HG03064 (cell line): ENCODE data around the gene SOX1.

ENCODE experiments used
- ATAC-seq: cut with Tn5 transposase; IDR thresholded peaks from one replicate; pipeline ENCODE4 v1.9.1; 2021; ENCODE audit warnings: low read depth; ENCODE audit not compliant: unreplicated experiment

SOX1 gene

DNA sequence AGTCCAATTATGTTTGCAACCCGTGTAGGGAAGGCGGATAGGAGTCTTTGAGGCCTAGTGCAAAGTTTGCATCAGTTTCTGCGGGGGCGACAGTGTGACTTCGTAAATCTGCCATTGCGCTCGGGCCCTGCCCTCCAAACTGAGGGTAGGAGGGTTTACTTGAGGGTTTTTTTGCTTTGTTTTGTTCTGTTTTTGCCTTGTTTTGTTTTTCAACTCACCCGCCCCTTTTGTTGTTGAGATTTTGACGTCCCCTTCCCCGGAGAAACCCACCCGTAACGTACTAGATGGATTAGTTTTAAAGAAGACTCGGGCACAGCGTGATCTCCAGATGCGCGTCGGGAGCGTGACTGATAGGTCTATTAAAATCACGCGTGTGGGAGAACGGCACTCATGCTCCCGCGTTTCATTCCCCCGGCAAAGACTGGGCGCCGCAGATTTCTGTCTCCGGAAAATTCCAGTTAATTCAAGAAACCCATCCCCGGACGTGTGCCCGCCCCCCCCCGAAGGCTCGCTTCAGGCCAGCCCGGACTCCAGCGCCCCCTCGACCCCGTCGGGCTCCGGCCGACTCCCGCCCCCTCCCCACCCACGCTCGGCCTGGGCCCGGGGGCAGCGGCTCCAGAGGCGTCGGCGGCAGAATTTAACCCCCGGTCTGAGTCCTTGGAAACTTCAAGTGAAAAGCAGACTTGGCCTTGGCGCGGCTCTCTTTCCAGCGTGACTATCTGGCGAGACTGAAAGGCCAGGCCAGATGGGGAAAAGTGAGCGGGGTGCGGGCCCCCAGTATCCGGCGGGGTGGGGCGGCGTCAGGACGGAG lies 5.0 kb downstream of the SOX1 start:
- ATAC-seq = no peak

DNA sequence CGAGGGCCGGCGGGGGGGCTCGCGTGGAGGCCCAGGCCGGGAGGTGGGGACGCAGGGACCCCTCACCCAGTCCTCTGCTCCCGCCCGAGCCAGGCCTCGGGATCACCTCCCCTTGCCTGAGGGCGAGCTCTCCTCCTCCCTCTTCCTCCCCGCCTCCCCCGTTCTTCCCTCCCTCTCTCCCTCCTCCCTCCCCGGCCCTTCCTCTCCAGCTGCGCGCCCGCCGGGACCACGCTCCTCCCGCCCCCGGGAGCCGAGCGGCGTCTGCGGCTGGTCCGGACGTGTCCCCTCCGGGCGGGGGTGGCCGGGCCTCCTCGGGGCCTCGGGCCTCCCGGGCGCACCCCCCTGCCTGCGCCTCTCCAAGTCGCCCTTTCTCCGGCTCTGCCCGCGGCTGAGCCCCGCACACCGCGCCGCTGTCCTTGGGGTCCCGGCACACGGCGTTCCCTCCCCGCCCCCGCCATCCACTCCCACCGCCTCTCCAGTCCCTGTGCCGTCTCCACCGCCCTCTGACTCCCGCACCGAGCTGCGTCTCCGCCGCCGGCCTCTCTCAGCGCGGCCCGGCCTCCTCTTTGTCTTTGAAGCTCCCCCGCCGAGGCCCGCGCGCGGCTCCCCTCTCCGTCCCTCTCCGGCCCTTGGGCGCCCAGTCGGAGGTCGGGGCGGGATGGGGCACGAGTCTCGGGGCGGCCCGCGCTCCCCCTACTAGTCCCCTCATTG lies 5.7 kb downstream of the SOX1 start:
- no peak for ATAC-seq

DNA sequence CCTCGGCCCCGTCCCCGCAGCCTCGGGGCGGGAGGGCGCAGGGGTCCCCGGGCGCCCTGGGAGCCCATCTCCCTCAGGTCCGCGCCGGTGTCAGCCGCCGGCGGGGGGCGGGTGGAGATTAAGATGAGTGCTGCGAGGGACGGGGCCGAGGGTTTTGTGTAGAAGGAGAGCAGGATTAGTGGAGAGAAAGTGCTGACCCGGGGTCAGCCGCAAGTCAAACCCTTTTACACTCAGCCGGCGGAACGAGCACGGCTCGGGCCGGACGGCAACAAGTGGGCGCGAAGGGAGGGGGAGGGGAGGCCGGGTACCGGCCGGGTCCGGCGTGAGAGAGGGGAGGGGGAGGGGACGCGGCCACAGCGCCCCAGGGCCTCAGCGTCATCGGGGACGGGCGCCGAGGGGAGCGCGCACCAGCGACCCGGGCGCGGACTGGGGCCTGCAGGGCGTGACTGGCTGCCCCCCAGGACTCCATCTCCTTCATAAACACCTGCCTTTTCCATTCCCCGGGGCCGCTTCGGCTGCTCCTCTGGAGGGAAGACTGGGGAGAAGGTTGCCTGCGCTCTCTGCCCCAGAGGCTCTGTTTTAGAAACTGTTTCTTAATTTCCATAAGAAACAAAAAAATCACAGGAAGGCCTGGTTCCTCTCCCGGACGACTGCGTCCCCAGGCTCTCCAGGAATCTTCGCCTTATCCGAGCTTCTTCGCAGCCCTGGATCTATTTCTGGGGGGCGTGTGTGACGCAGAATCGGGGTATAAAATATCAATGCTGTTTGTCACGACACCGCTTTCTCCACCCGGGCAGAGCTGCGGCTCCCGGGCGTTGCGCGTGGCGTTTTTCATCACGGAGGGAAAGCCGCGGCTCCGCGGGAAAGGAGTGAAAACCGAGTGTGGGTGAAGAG lies 6.5 kb downstream of the SOX1 start:
- no peak for ATAC-seq

DNA sequence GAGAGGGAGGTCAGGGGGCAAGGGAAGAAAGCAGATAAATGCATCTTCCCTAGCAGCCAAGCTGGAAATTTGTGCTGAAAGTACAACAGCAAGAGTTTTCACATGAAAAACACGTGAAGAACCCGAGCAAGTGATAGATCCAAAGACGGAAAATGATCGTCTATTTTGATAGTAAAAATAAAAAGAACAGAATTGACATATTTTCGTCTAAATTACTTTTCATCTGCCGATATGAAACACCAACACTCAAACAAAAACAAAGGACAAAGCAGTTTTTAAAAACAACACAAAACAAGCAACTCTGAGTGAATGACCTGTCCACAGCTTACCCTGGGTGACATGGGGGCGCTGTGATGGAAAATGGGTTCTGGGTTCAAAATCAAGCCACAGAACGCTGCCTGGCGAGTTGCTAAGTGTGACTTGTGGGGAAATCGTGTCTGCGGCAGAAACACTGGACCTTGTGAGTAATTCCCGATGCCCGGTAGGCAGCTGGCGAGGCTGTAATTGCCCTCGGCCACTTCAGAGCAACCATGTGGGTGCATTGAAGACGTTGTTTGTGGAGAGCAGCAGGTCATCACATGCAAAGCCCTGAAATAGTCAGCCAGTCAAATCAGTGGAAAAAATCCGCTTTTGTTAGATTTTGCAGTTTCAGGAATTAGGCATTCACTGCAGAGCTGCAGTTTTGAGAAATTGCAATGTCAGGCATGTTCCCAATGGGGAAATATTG lies 7.4 kb downstream of the SOX1 start:
- no peak for ATAC-seq

DNA sequence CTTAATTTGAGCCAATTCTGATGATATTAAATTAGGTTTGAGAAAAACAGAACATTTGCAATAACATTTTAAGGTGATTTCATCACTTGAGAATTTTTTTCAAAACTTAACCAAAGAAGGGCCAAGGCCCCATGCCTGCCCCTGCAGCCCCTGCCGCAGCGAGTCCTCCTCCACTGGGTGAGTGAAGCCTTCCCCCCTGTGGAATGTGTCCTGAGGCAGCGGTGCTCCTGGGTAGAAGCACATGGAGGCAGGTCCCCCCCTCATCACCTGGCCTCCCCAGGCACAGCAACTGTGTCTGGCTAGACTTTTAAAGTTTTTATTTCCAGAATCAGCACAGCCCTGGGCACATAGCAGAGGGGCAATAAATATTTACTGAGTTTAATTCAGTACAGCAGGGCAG lies 10.8 kb downstream of the SOX1 start:
- no peak for ATAC-seq

DNA sequence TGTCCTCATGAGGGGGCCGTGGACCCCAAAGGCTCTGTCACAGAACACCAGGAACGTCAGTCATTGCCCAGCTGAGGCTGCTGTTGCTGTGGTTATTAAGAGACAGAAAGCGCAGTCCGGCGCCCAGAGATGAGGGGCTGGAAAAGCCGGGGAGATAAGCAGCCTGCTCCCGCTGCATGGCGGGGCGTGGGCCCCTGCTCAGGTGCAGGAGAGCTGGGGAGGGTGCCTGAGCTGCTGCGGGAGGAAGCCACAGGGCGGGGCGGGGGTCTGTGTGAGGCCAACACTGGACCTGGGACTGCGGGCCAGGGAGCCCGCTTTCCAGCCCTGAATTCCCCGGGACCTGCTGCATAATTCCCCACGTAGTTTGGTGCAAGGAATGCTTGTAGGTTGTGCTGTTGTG lies 11.3 kb downstream of the SOX1 start:
- ATAC-seq = no peak

DNA sequence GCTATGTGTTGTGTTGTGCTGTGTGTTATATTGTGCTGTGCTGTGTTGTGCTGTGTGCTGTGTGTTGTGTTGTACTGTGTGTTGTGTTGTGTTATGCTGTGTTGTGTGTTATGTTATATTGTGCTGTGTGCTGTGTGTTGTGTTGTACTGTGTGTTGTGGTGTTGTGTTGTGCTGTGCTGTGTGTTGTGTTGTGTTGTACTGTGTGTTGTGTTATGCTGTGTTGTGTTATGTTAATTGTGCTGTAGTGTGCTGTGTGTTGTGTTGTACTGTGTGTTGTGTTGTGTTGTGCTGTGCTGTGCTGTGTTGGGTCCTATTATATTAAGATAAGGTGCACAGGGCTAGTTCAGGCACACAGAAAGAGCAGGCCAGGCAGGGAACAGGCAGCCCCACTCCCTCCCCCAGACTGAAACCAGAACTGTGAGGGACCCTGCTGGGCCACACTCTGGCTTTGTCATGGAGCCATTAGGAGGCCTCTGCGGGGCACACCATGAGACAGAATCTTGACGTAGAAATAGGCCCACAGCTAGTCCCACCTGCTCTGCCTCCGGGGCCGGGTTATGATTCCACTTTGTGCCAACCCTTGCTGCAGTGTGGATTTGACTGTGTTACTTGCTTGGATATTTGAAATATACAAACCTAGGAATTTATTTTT lies 12.1 kb downstream of the SOX1 start:
- no peak for ATAC-seq

DNA sequence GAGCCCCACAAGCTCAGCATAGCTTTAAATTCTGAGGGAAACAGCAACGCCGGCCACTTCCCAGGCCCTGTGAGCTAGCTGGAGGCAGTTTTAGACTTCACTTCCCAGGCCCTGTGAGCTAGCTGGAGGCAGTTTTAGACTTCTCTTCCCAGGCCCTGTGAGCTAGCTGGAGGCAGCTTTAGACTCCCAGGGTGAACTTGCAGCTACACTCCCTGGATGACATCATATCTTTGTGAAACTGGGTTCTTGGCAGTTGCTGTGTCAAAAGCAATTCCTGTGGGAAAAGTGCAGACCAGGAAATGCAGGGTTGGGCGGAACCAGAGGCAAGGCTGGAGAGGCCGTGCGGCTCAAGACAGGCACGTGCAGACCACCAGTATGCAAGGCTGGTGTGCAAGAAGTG lies 12.7 kb downstream of the SOX1 start:
- no peak for ATAC-seq

DNA sequence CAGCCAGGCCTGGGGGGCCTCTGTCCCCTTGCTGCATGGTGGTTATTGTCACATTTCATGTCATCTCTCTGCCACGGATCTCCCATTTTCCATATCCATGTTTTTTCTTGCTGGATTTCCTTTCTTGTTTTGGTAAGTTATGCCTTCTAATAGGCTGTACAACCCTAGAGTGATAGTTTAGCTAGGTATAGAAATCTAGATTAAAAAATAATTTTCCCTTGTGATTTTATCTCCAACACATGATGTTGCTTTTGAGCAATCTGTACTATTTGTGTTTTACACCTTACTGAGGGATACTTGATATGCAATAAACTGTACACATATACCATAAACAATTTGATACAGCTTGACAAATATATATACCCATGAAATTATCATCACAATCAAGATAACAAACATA lies 17.0 kb downstream of the SOX1 start:
- no peak for ATAC-seq

DNA sequence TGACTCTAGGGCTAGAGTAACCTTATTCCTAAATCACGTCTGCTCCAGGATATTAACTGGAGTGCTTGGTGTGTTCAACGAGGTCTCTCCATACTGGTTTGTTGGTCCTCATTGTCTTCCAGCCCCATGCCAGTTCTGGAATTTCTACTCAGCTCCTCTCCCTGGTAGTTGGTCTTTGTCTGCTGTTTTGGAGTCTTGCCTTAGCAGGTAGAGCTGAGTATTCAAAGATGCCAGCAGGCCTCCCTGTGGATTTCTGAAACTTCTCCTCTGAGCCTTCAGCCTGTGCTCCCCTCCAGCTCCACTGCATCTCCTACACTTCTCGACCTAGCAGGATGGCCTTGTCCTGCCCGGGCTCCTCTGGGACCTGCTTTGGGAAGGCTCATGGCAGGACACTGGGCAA lies 25.5 kb downstream of the SOX1 start:
- ATAC-seq = no peak

DNA sequence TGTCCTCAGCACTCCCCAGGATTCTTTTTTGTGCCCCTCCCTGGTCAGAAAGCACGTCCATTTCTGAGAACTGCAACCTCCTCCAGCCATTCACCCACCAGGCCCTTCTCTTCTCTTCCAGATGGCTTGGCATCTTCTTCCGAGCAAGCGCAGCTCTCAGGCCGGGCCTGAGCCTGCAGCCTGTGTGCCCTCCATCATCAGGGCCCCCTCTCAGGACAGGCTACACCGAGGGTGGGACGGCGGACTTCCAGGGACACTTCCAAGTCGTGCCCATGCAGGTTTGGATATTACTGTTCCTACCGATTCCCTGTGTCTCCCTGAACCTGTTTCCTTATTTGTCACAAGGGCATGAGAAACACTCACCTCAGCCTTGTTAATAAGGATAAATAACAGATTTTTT lies 28.4 kb downstream of the SOX1 start:
- ATAC-seq = no peak

DNA sequence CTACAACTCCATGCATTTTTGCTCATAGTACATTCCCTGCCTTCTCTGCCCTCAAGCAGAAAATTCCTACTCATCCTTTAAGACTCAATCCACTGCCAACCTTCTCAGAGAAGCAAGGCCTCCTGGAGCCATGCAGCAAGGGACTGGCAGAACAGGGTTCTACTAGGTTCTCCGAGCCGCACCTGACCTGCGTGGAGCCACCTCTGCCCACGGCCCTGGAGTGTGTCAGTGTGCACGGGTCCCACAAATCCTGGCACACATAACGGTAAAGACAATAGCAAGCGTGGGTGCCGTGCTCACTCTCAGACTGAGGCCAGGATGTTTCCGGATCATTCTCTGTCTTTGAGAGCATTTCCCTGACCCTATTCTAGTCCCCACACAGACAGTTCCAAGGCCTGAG lies 30.0 kb downstream of the SOX1 start:
- ATAC-seq = no peak

DNA sequence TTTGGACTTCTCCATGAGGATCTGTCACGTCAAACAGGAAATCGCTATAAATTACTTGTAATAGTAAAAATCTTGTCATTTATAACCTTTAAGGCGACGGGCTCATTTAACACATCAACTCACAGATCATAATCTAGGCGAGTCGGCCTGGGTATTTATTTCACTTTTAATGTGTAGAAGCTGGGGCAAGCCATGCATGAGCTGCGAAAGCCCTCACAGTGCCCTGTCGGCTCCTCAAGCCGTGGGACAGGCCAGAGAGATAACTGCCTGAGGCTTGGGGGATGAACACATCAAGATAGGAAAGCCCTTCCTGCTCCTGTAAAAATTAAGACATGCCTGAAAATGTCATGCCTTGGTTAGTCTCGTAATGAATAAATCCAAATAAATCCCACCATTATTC lies 30.8 kb downstream of the SOX1 start:
- ATAC-seq = no peak

DNA sequence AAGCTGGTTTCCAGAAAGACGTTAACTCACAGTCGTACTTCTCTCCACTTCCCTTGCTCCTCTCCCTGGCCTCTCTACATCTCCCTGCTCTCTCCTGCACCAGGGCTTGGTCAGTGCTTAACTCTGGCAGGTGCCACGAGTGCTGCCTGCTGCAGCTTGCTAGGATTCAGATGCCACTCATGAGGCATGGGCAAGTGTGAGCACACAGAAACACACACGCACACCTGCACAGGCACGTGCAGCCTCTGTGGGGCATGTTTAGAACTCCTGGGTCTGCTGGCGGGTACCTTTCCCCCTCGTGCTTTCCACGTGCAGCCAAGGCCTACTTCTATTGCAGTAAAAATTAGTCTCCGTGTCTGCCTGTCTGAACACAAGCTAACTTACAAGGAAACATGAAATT lies 31.8 kb downstream of the SOX1 start:
- ATAC-seq = no peak

DNA sequence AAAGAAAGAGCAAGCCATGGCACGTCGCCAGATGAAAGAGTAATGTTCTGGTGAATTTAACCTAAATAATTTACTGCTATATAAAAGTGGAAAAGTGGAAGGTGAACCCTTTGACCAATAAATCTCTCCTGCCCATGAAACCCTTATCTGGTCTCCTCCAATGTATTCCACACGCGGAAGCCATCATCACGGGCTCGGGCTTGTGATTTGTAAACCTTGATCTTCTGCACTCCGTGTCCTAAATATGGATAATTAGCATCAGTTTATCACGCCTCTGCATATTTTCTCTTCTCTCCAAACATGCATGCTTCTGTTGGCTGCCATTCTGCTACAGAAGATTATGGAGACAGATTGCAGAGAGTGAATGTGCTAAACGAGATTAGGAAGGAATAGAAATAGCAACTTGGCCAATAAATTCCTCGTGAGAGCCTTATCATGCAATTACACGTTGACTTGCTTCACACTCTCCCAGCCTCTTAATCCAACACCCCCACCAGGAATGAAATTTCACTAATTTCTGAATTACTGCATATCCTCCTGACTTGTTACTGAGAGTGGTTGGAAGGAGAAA lies 34.5 kb downstream of the SOX1 start:
- ATAC-seq = no peak

DNA sequence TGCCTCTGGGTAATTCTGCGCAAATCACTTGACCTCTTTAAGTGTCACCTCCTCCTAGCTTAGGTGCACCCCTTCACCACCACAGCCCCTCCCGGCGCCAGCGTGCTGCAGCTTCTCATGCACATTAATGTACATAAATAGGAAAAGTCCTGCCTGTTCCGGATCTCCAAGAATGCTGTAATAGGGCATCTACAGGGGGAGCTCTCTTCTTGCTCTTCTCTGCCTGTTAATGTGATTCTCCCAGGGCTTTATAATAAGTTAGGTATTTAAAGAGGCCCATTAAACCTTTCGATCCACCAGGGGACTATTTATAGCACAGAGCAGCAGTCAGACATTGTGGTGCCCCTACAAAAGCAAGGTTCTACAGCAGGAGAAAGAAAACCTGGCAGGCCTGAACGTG lies 35.3 kb downstream of the SOX1 start:
- no peak for ATAC-seq

DNA sequence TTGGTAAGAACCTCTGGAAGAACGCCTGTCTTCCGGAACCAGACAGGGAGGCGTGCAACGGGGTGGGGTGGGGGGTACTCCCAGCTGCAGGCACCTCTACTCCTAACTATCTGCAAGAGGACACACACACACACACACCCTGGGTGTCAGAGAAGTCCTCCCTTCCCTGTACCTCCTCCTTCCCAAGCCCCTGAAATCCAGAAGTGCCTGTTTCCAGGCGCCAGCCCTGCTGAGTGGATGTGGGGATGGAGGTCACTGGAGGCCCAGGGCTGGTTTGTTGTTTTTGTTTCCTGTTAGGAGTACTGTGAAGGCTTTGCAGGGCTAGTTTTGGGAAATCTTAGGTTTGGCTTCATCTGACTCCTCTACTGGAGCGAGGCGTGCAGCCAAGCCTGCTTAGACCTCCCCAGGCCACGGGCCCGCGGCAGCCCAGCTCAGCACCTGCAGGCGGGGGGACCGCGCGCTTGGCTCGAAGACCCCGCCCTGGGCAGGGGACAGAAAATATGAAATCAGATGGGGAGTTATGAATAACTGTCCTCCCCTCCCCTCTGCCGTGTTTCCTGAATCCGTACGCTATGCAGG lies 36.4 kb downstream of the SOX1 start:
- no peak for ATAC-seq

DNA sequence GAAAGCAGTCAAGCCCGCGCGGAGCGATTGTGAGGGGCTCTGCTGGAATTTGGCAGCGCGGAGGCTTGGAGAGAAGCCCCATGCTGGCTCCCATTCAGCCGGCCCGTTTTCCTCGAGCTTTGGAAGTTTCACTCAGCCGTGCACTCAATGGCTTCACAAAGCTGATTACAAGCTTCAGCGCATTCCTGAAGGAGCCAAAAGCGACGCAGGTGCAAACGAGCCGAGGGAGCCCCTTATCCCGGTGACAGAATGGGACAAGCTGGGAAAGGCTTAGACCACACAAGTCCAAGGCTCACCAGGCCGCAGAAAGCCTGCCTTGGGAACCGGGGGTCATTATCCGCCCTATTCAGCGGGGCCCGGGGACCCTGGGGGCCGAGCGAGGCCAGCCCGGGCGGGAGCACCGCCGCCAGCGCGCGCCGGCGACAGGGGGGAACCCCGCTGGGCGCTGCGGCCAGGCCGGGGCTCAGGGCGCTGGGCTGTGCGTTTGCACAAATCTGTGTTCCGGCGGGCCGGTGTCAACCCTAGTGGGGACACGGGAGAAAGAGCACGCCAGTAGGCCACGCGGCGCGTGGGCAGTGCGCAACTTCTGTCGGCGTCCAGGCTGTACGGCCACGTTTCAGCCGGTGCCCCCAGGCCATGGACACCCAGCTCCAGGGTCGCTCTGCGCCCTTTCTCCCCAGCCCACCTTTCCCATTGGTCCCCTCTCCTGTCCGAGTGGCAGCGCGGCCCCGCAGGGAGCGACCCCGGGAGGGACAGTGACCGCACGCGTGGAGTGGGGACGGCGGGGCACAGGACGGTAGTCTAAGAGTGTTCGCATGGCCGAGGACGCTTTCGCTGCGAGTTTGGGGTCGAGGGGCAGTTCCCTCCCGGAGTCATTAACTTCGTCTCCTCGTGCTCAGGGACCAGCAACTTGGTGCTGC lies 37.3 kb downstream of the SOX1 start:
- ATAC-seq = no peak

DNA sequence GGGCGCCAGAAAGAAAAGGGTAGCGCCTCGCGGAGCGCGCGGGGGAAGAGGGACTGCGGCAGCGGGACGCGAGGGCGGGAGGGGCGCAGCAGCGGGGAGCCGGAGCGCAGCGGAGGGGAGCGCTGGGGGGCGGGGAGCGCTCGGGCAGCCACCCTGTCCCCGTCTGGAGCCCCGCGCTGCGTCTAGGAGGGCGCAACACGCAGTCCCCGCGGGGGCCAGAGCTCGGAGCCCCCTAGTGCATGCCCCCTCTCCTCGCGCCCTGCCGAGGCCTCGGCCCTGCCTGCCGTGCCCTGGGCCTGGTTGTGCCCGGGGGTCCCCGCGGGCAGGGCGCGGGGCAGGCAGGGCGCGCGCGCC lies 37.9 kb downstream of the SOX1 start:
- no peak for ATAC-seq
